DMS53 treated with DMSO at 0.1 percent for 48 hours (cell line): ENCODE results near the gene METTL27.
"Not testable (repeated sequence)": the region's sequence is repeated elsewhere in the genome, so short reads cannot be mapped to it uniquely, and the experiment has no call there.

Experiments
- DNase-seq: peaks from one replicate; lab custom pipeline; 2025; ENCODE audit not compliant: unreplicated experiment; lab: John Stamatoyannopoulos, UW

METTL27 gene

GRCh38 chr7:73839743-73840714, 2.3 kb downstream of the METTL27 start:
- no peak for DNase-seq

- no peak for DNase-seq
These were observed 3.0 kb downstream of the METTL27 start for GRCh38 chr7:73839290-73839689.

- no peak for DNase-seq
These were observed 3.7 kb downstream of the METTL27 start for GRCh38 chr7:73838642-73839041.

- DNase-seq: not testable (repeated sequence)
These were observed 5.1 kb downstream of the METTL27 start for GRCh38 chr7:73837167-73837566.

GRCh38 chr7:73834626-73835191, 7.6 kb downstream of the METTL27 start:
- no peak for DNase-seq

GRCh38 chr7:73833251-73833919, 8.9 kb downstream of the METTL27 start:
- peak; percentile 83 for DNase-seq

GRCh38 chr7:73832806-73833205, 9.5 kb downstream of the METTL27 start:
- DNase-seq: peak; percentile 42

GRCh38 chr7:73831834-73832651, 10.3 kb downstream of the METTL27 start:
- peak; percentile 97 for DNase-seq

- no peak for DNase-seq
These were observed 10.8 kb downstream of the METTL27 start for GRCh38 chr7:73831584-73831833.

- peak; percentile 94 for DNase-seq
These were observed 11.4 kb downstream of the METTL27 start, which contains the start of gene CLDN4 for GRCh38 chr7:73830681-73831583. CLDN4 (plus strand) TSS chr7:73830996; CDS start chr7:73831202, 206 bp downstream.

GRCh38 chr7:73829921-73830680, 12.2 kb downstream of the METTL27 start:
- peak; percentile 57 for DNase-seq

GRCh38 chr7:73829505-73829904, 12.8 kb downstream of the METTL27 start:
- peak; percentile 9 for DNase-seq

GRCh38 chr7:73828972-73829371, 13.3 kb downstream of the METTL27 start:
- no peak for DNase-seq

GRCh38 chr7:73828107-73828803, 14.1 kb downstream of the METTL27 start:
- peak; percentile 100 for DNase-seq

GRCh38 chr7:73827567-73828106, 14.7 kb downstream of the METTL27 start:
- DNase-seq: peak; percentile 100

- no peak for DNase-seq
These were observed 17.3 kb downstream of the METTL27 start for GRCh38 chr7:73824986-73825385.

GRCh38 chr7:73823873-73824592, 18.3 kb downstream of the METTL27 start:
- no peak for DNase-seq

GRCh38 chr7:73823257-73823656, 19.1 kb downstream of the METTL27 start:
- no peak for DNase-seq
